HEK293 (cell line): ENCODE measurements around the gene VASH2.

Experiments
- MYNN ChIP-seq: fragments of 450-650 bp; formaldehyde crosslinking; IDR thresholded peaks from 2 replicates; pipeline ENCODE4 v1.5.1; 2016; ENCODE audit warnings: missing biosample characterization, missing genetic modification characterization, borderline replicate concordance
- PRDM10 ChIP-seq: fragments of 450-650 bp; formaldehyde crosslinking; IDR thresholded peaks from 2 replicates; pipeline ENCODE4 v1.5.1; 2016; ENCODE audit warnings: missing biosample characterization, missing genetic modification characterization
- ZNF133 ChIP-seq: fragments of 450-650 bp; formaldehyde crosslinking; IDR thresholded peaks from 2 replicates; pipeline ENCODE4 v1.5.1; 2016; ENCODE audit warnings: missing biosample characterization, missing genetic modification characterization
- ZNF16 ChIP-seq: fragments of 450-650 bp; formaldehyde crosslinking; IDR thresholded peaks from 2 replicates; pipeline ENCODE4 v1.5.1; 2016; ENCODE audit warnings: low read depth, missing biosample characterization, missing genetic modification characterization
- ZNF169 ChIP-seq: fragments of 450-650 bp; formaldehyde crosslinking; IDR thresholded peaks from 2 replicates; pipeline ENCODE4 v1.5.1; 2016; ENCODE audit warnings: missing biosample characterization, missing genetic modification characterization
- ZNF391 ChIP-seq: fragments of 450-650 bp; formaldehyde crosslinking; IDR thresholded peaks from 2 replicates; pipeline ENCODE4 v1.5.1; 2016; ENCODE audit warnings: low read depth, missing biosample characterization, missing genetic modification characterization, borderline replicate concordance
- ZNF423 ChIP-seq: fragments of 450-650 bp; formaldehyde crosslinking; IDR thresholded peaks from 2 replicates; pipeline ENCODE4 v1.5.1; 2016; ENCODE audit warnings: missing biosample characterization, missing genetic modification characterization
- ZNF521 ChIP-seq: fragments of 450-650 bp; formaldehyde crosslinking; IDR thresholded peaks from 2 replicates; pipeline ENCODE4 v1.5.1; 2017; ENCODE audit warnings: missing biosample characterization, mild to moderate bottlenecking, missing genetic modification characterization
- ZNF621 ChIP-seq: fragments of 450-650 bp; formaldehyde crosslinking; IDR thresholded peaks from 2 replicates; pipeline ENCODE4 v1.5.1; 2017; ENCODE audit warnings: missing biosample characterization, missing genetic modification characterization
- ZNF664 ChIP-seq: fragments of 450-650 bp; formaldehyde crosslinking; IDR thresholded peaks from 2 replicates; pipeline ENCODE4 v1.5.1; 2016; ENCODE audit warnings: missing biosample characterization, missing genetic modification characterization
- ZNF670 ChIP-seq: fragments of 450-650 bp; formaldehyde crosslinking; IDR thresholded peaks from 2 replicates; pipeline ENCODE4 v1.5.1; 2016; ENCODE audit warnings: missing biosample characterization, missing genetic modification characterization, low read depth
- ZNF707 ChIP-seq: fragments of 450-650 bp; formaldehyde crosslinking; IDR thresholded peaks from 2 replicates; pipeline ENCODE4 v1.5.1; 2016; ENCODE audit warnings: missing biosample characterization, missing genetic modification characterization
- ZXDB ChIP-seq: fragments of 450-650 bp; formaldehyde crosslinking; IDR thresholded peaks from 2 replicates; pipeline ENCODE4 v1.5.1; 2016; ENCODE audit warnings: missing biosample characterization, missing genetic modification characterization
- TF ChIP-seq, protein P1 (sequence below): fragments of 450-650 bp; formaldehyde crosslinking; IDR thresholded peaks from 2 replicates; pipeline ENCODE4 v1.5.1; 2016; ENCODE audit warnings: missing biosample characterization, missing genetic modification characterization

GRCh38 chr1:212975111-212975918, 25.0 kb downstream of the VASH2 start:
- TF ChIP-seq MYNN (tag by site-specific recombination) (no peak), ZNF621 (tag by site-specific recombination) (no peak), ZNF423 (tag by site-specific recombination) (no peak), ZNF391 (tag by site-specific recombination) (no peak), ZXDB (tag by site-specific recombination) (no peak), ZNF16 (tag by site-specific recombination) (no peak), ZNF670 (tag by site-specific recombination) (no peak), ZNF707 (tag by site-specific recombination) (no peak), PRDM10 (no peak), ZNF664 (tag by site-specific recombination) (no peak), ZNF133 (tag by site-specific recombination) (no peak), ZNF169 (tag by site-specific recombination) (no peak), ZNF521 (tag by site-specific recombination) (no peak)
- TF ChIP-seq, protein P1, sequence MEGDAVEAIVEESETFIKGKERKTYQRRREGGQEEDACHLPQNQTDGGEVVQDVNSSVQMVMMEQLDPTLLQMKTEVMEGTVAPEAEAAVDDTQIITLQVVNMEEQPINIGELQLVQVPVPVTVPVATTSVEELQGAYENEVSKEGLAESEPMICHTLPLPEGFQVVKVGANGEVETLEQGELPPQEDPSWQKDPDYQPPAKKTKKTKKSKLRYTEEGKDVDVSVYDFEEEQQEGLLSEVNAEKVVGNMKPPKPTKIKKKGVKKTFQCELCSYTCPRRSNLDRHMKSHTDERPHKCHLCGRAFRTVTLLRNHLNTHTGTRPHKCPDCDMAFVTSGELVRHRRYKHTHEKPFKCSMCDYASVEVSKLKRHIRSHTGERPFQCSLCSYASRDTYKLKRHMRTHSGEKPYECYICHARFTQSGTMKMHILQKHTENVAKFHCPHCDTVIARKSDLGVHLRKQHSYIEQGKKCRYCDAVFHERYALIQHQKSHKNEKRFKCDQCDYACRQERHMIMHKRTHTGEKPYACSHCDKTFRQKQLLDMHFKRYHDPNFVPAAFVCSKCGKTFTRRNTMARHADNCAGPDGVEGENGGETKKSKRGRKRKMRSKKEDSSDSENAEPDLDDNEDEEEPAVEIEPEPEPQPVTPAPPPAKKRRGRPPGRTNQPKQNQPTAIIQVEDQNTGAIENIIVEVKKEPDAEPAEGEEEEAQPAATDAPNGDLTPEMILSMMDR = no peak
